Measurements from ENCODE around the gene RPS3.
A peak's percentile ranks its signal among the peaks of the same experiment; 100 is the strongest.

RPS3 gene

DNA sequence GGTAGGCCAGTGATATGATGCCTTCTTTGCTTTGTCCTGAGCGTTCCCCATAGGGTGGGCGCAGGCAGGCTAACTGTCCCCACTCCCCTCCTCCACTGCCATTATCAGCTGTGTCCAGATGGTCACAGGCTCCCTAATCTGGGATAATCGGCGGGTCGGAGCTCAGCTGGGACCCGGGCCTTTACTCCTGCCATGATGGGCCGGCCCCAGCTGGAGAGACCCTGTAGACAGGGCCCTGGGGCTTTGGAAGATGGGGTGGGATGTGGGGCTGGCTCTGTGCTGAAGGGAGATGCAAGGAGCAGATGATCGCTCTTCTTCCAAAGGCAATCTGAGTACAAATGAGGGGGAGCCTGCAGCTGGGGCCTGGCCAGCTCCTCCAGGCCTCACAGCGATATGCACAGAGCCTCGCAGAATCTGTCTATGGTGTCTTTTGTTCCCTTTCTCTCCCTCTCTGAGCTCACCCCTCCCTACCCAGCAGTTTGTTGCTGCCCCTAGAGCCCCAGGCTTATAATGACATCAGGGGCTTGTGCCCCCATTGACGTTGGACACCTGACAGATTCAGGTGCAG, 21.8 kb downstream of the RPS3 start:
- no peaks in the 10 kb centered on the region for H3K27me3 Mint-ChIP-seq
- peaks cover 35% of the 10 kb centered on the region for H3K36me3 Mint-ChIP-seq (ENCODE audit: low read depth)
- DNase-seq = no peak
- H3K27ac Mint-ChIP-seq = peak overlapping the region; percentile 40
- no peak overlapping the region for H3K4me3 Mint-ChIP-seq
- no peaks in the 10 kb centered on the region for H3K9me3 Mint-ChIP-seq
- H3K4me1 Mint-ChIP-seq (ENCODE audit: low read depth) = no peaks in the 10 kb centered on the region

DNA sequence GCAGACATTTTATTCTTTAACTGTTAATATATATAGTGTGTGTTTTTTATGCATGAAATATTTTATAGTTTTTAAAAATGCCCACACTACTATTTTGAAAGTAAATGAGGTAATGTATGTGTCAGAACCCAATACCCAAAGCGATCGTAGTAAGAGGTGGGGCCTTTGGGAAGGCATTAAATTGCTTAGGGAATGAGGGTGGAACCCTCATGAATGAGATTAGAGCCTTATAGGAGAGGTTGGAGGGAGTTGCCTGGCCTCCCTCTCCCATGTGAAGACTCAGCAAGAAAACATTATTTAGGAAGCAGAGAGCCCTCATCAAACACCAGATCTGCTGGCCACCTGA, 22.6 kb downstream of the RPS3 start:
- Mint-ChIP-seq H3K27me3 (no peaks in the 10 kb centered on the region), H3K36me3 (ENCODE audit: low read depth) (peaks cover 30% of the 10 kb centered on the region), H3K4me1 (ENCODE audit: low read depth) (no peaks in the 10 kb centered on the region), H3K4me3 (no peak overlapping the region), H3K27ac (peak overlapping the region; percentile 34), H3K9me3 (no peaks in the 10 kb centered on the region)
- DNase-seq = no peak

DNA sequence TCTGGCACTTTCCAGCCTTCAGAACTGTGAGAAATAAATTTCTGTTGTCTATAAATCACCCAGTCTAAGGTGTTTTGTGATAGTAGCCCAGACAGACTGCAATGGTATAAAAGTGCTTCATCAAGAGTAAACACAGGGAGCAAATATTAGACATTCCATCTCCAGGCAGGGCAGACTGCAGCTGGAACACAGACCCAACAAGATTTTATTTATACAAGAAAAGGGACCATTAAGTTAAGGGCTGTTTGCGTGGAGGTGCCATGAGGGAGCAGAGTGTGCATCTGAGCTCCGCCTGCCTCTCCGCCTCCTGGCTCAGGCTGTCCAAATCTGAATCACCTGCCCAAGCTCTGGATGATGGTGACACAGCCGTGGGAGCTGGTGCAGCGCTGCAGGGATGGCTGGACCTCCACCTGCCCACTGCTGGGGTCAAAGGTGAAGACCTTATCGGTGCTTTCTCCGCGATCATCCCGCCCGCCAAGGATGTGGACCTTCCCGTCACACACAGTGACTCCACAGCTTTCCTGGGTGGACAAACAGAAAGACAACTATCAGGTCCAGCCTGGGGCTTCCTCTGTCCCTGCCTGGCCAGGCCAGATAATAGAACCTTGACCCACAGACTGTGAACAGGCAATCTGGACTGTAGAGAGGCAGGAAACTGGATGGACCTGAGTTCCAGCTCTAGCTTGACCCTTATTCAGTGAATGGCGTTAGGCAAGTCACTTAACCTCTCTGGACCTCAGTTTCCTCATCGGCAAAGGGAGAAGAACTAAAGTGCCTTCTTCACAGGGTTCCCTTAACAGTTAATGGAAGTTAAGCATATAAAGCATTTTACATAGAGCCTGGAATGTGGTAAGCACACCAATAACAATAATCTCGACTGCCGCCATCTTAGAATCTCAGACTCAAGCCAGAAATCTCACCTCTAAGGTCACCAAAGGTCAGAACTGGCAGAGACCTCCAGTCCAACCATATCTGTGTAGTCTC, 23.2 kb downstream of the RPS3 start:
- Mint-ChIP-seq H3K4me1 (ENCODE audit: low read depth) (no peaks in the 10 kb centered on the region), H3K36me3 (ENCODE audit: low read depth) (peaks cover 25% of the 10 kb centered on the region), H3K9me3 (no peaks in the 10 kb centered on the region), H3K27me3 (peaks cover 2% of the 10 kb centered on the region), H3K27ac (peak overlapping the region; percentile 0), H3K4me3 (no peak overlapping the region)
- DNase-seq = no peak

DNA sequence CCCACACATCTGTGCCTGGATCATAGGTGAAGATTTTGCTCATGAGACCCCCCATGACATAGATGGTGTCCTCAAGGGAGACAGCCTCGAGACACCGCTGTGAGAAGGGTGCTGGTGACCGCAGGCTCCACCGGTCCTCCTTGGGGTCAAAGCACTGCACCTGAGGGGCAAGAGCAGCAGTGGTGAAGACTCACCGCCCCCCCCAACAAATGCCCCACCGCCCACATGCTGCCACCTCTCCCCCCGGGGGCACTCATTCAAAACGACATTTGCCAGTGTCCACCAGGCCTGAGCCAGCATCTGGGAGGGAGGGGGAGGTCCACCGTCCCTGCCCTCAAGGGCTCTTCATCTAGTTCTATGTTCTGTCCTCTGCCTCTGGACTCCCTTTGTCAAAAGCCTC, 24.4 kb downstream of the RPS3 start:
- no peak for DNase-seq
- peaks cover 20% of the 10 kb centered on the region for H3K36me3 Mint-ChIP-seq (ENCODE audit: low read depth)
- H3K4me3 Mint-ChIP-seq = no peak overlapping the region
- no peaks in the 10 kb centered on the region for H3K9me3 Mint-ChIP-seq
- peaks cover 7% of the 10 kb centered on the region for H3K4me1 Mint-ChIP-seq (ENCODE audit: low read depth)
- H3K27me3 Mint-ChIP-seq = peaks cover 13% of the 10 kb centered on the region
- H3K27ac Mint-ChIP-seq = peak overlapping the region; percentile 33

DNA sequence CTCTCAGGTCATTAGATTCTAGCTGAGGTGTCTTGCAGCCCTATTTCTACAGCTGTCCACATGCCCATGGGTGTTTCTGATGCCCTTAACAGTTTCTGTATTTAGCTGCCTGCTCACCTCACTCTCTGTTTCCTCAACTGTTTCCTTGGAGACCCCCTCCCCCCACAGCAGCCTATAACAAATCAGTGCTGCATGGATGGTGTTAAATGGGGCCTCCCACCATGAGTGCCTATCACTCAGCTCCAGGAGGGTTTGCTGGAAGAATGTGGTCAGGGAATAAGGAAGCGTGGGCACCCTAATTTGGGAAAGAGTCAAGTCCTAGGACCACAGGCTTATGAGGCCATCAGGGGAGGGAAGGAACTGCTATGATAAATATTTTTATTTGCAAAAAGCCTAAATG, 25.1 kb downstream of the RPS3 start:
- peaks cover 14% of the 10 kb centered on the region for H3K4me1 Mint-ChIP-seq (ENCODE audit: low read depth)
- no peak overlapping the region for H3K27ac Mint-ChIP-seq
- H3K36me3 Mint-ChIP-seq (ENCODE audit: low read depth) = peaks cover 21% of the 10 kb centered on the region
- H3K9me3 Mint-ChIP-seq = peaks cover 6% of the 10 kb centered on the region
- no peak for DNase-seq
- peaks cover 20% of the 10 kb centered on the region for H3K27me3 Mint-ChIP-seq
- H3K4me3 Mint-ChIP-seq = no peak overlapping the region

DNA sequence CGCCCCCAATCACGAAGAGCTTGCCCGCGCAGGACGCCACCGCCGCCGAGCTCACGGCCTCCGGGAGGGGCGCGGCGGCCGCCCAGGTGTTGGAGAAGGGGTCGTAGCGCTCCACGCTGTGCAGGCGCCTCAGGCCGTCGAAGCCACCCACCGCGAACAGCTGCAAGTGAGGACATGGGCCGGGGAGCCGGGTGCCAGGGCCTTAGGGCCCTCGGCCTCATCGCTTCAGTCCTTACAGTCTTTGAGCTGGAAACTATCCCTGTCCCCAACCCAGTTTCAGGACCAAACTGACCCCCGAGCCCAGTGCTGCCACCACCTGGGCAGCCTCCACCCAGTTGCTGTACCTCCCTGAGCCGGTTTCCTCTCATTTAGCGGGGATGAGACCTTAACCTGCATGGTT, 26.1 kb downstream of the RPS3 start:
- DNase-seq = no peak
- Mint-ChIP-seq H3K9me3 (peaks cover 7% of the 10 kb centered on the region), H3K27ac (no peak overlapping the region), H3K4me3 (no peak overlapping the region), H3K36me3 (ENCODE audit: low read depth) (peaks cover 21% of the 10 kb centered on the region), H3K4me1 (ENCODE audit: low read depth) (peaks cover 15% of the 10 kb centered on the region), H3K27me3 (peaks cover 22% of the 10 kb centered on the region)

DNA sequence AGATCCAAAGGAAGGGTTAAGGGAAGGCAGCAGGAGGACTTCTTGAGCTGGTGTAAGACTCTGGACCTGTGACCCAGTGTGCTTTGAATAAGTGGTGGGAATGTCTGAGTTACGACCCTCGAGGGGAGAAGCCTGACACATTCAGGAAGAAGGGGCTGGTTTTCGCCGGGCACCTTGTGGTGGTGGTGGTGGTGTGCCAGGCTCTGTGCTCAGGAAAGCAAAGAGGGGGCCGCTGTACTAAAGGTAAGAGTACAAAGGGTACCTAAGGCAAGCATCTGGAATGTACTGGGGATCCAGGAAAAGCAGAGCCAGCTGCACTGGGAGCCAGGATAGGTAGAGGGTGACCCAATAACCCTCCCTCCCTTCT, 27.4 kb downstream of the RPS3 start:
- Mint-ChIP-seq H3K27me3 (peaks cover 35% of the 10 kb centered on the region), H3K4me3 (no peak overlapping the region), H3K27ac (no peak overlapping the region), H3K36me3 (ENCODE audit: low read depth) (peaks cover 18% of the 10 kb centered on the region), H3K4me1 (ENCODE audit: low read depth) (peaks cover 23% of the 10 kb centered on the region), H3K9me3 (peaks cover 7% of the 10 kb centered on the region)
- no peak for DNase-seq

DNA sequence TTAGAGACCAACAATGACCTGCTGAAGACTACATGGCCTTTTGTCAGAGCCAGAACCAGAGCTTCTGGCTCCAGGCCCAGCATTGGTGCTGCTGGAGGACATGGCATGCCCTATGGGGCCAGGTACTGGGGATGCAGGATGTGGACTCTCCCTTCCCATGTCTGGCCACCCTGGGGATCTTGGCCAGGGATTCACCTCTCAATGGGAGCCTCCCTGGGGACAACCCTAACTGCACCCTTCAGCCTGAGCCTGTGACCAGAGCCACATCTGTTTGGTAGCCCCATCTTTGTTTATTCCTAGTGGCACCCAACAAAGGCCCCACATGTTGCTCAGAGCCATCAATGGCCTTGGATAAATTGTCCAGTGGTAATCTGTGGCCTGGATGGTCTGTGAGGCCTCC, 27.9 kb downstream of the RPS3 start:
- no peak for DNase-seq
- Mint-ChIP-seq H3K4me1 (ENCODE audit: low read depth) (peaks cover 23% of the 10 kb centered on the region), H3K27ac (no peak overlapping the region), H3K4me3 (no peak overlapping the region), H3K27me3 (peaks cover 40% of the 10 kb centered on the region), H3K9me3 (peaks cover 7% of the 10 kb centered on the region), H3K36me3 (ENCODE audit: low read depth) (peaks cover 14% of the 10 kb centered on the region)

DNA sequence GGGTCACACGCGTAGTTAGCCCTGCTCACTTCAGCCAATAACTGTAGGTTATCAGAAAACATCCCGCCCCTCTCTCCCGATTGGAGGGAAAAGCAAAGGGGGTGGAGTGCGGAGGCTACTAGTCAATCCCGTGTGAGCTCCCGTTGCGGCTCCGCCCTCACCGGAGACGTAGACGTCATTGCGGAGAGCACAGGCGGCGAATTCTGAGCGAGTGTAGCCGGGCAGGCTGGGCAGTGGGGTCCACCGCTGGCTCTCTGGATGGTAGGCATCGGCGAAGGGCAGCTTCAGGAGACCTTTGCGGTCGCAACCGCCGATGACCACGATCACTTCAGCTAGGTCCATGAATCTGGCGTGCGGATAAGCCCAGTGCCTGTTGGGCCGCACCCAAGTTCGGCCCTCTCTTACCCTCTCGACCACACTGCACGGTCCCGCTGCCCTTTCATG, 29.0 kb downstream of the RPS3 start:
- Mint-ChIP-seq H3K4me1 (ENCODE audit: low read depth) (peaks cover 23% of the 10 kb centered on the region), H3K36me3 (ENCODE audit: low read depth) (peaks cover 4% of the 10 kb centered on the region), H3K27ac (no peak overlapping the region), H3K4me3 (no peak overlapping the region), H3K27me3 (peaks cover 51% of the 10 kb centered on the region), H3K9me3 (peaks cover 7% of the 10 kb centered on the region)
- DNase-seq = peak; percentile 67

DNA sequence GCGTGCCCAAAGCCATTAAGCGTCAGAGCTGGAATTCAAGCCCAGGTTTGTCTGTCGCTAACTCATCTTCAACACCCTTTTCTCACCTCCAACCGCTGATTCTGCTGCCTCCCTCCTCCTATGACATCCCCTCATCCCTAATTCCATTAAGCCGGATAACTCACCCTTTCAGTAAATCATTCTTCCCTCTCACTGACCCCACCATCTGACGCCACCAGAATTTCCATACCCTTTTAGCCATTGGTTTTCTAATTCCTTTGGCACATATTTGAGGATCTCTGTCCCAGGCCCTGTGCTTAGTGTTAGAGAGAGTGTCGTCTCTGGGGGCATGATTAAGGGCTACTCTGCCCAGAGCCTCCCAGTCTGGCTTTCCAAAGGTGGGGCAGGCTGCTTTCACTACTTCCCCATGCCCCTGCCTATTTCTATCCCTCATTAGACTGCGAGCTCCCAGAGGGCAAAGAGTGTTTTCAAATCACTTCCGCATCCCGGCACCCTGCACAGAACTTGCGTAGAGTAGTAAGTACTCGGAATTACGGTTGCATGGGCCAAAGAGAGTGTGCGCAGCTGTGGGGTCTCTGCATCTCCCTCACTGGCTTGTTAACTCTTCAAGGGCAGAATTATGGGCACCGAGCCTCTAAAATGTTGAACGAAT, 29.8 kb downstream of the RPS3 start:
- H3K36me3 Mint-ChIP-seq (ENCODE audit: low read depth) = peaks cover 2% of the 10 kb centered on the region
- peaks cover 57% of the 10 kb centered on the region for H3K27me3 Mint-ChIP-seq
- peaks cover 7% of the 10 kb centered on the region for H3K9me3 Mint-ChIP-seq
- peak overlapping the region; percentile 73 for H3K27ac Mint-ChIP-seq
- H3K4me3 Mint-ChIP-seq = peak overlapping the region; percentile 54
- peaks cover 23% of the 10 kb centered on the region for H3K4me1 Mint-ChIP-seq (ENCODE audit: low read depth)
- no peak for DNase-seq

DNA sequence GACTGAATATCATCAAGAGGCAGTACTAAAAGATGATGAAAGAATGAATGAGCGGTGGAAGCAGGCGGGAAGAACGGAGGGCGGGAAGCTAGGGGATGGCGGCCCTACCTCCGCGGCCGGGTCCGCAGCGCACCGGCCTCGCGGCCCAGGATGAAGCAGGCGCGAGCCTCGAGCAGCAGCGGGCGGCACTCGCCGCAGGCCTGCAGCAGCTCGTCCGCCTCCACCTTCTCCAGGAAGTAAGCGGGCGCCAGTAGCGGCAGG, 30.3 kb downstream of the RPS3 start:
- no peak for DNase-seq
- Mint-ChIP-seq H3K36me3 (ENCODE audit: low read depth) (peaks cover 2% of the 10 kb centered on the region), H3K27ac (peak overlapping the region; percentile 73)

DNA sequence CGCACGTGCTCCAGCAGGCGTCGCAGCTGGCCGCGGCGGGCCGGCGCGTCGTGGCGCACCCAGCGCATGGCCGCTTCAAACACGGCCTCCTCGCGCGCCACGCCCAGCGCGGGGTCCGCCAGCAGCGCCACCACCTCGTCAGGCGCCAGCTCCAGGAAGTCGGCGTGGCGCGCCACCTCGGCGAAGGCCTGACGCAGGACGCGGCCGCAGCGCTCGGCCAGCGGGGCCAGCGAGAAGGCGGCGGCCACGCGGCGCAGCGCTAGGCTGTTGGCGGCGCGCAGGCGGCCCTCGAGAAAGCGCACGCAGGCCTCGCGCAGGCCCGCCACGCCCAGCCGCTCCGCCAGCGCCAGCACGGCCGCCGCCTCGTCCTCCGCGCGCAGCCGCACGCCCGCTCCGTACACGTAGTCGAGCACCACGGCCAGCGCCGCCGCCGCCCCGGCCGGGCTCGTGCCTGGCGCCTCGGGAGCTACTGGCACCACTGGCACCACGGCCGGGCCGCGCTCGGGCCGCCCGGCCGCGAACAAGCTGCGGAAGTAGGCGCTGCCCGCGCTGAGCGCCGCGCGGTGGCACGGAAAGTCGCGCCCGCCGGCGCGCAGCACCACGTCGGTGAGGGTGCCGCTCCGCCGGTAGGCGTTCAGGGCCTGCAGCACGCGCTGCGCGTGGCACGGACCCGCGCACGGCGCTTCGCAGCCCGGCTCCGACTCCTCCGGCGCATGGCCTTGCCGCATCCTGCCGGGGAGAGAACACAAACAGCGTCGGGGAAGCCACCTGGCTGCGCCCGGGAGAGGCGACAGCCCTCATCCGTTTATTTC, 30.8 kb downstream of the RPS3 start:
- Mint-ChIP-seq H3K4me3 (peak overlapping the region; percentile 63), H3K9me3 (peaks cover 7% of the 10 kb centered on the region), H3K4me1 (ENCODE audit: low read depth) (peaks cover 23% of the 10 kb centered on the region), H3K36me3 (ENCODE audit: low read depth) (peaks cover 5% of the 10 kb centered on the region), H3K27ac (peak overlapping the region; percentile 41), H3K27me3 (peaks cover 57% of the 10 kb centered on the region)
- DNase-seq = peak; percentile 80

More for the DNA sequence above, 30.3 kb downstream of the RPS3 start:
- Mint-ChIP-seq H3K9me3 (peaks cover 7% of the 10 kb centered on the region), H3K4me1 (ENCODE audit: low read depth) (peaks cover 23% of the 10 kb centered on the region), H3K27me3 (peaks cover 57% of the 10 kb centered on the region), H3K4me3 (peak overlapping the region; percentile 54)

DNA sequence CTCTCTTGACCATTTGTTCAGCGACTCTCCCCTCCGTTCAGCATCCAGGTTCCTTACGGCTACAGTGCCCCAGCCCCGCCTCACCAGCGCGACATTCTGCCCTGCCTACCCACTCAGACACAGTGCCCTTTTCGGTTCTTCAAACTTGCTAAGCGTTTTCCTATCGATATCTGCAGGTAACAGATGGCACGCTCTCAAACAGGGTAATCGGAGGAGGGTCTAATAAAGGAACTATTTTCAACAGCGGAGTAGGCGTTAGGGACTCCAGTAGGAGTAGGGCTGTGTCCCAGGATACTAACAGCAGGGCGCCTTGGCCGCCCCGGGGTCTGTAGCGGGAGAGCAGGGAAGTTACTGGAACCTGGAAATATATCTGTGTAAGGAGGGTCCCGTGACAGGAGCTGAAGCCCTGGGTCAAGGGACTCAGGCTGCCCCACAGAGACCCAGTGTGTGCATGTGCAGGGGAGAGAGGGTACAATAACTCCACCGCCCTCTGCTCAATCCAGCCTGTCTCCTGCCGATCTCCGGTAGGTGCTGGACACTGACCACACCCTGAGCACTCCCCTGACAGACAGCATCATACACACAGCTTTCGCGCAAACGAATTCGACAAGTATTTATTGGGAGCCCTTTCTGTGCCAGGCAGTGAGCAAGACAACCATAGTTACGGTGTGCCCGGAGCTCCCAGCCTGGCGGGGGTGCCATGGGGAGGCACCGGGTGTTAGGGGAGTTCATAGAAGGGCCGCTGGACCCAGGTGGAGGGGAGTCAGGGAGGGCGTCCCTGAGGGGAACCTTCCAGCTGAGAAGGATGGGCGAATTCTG, 31.6 kb downstream of the RPS3 start:
- Mint-ChIP-seq H3K9me3 (peaks cover 7% of the 10 kb centered on the region), H3K27me3 (peaks cover 57% of the 10 kb centered on the region), H3K4me3 (peak overlapping the region; percentile 63), H3K36me3 (ENCODE audit: low read depth) (peaks cover 5% of the 10 kb centered on the region), H3K27ac (peak overlapping the region; percentile 41), H3K4me1 (ENCODE audit: low read depth) (peaks cover 23% of the 10 kb centered on the region)
- DNase-seq = no peak

All from activated T-cell treated with anti-CD3 and anti-CD28 coated beads, Interleukin-2, amount 50 U/mL, for 24 hours (primary cell).